CD4-positive, alpha-beta T cell treated with Interleukin-17A for 4 hours (primary cell): ENCODE data around the gene LDAF1.
"Not testable (repeated sequence)": the region's sequence is repeated elsewhere in the genome, so short reads cannot be mapped to it uniquely, and the experiment has no call there.

ENCODE experiments used
- DNase-seq: peaks from one replicate; pipeline ENCODE4 v3.0.0-alpha.2; 2020; ENCODE audit warnings: mixed read lengths

The LDAF1 gene

DNA sequence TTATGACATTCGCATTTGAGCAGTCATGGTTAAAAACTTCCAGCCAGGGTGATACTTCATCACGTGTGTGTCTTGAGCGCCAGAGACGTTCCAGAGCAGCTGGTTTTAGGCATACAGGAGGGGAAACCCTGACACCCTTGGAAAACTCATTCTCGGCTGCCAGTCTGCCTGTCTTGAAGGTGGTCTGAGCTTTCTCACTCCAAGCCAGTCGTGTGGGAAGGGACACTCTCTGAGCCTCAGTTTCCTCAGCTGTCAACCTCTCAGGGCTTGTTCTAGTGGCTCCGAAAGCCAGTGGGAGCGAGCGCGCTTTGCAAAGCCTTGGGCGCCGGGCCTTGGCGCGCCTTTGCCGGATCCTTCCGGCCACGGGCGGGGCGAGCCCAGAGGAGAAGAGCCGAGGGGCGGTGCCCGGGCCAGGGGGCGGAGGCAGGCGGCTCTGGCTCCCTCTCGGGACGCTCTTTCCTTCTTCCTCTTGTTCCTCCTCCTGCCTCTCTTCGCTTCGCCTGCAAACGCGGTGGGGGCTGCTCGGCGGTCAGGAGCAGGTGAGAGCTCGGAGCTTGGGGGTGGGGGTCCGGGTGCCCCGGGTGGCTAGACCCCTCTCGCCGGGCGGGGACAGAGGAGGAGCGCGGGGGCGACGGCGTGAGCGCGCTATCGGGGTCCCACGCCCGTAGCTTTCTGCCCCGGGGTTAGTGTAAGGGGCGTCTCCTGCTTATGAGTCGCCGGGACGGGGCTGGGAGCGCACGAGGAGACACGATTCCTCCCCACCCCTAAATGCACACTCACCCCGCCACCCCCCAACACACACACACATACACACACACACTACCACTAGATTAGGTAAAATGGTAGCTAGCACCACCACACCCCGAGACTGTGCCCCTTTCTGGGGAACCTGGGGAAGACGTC lies at the start of gene LDAF1:
Gene LDAF1, plus strand, starts transcription at position 467 of the 903 bp plus-strand sequence. CDS start 2,509 bp downstream, outside the sequence.
- DNase-seq = peak; percentile 89

DNA sequence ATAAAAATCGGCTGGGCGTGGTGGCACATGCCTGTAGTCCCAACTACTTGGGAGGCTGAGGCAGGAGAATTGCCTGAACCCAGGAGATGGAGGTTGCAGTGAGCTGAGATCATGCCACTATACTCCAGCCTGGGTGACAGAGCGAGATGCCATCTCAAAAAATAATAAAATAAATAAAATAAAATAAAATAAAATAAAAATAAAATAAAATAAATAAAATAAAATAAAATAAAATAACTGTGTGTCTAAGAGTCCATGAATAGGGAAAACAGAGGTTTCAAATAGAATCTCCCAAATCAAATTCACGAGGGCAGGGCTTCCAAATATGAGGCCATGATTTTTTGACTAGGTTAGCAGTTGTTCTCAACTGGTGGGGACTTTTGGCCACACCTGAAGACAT lies 42.9 kb upstream of the LDAF1 start:
- DNase-seq = not testable (repeated sequence)

DNA sequence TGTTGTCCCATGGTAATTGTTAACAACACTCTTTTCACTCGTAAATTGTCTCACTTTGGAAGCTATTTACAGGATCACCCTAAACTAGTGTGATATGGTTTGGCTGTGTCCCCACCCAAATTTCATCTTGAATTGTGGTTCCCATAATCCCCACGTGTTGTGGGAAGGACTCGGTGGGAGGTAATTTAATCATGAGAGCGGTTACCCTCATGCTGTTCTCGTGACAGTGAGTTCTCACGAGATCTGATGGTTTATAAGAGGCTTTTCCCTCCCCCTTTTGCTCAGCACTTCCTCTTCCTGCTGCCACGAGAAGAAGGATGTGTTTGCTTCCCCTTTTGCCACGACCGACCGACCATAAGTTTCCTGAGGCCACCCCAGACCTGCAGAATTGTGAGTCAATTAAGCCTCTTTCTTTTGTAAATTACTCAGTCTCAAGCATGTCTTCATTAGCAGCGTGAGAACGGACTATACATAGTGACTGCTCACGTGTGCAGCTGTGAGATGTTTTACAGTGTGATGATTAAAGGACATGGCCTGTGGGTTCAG lies 42.3 kb upstream of the LDAF1 start:
- DNase-seq = peak; percentile 2

DNA sequence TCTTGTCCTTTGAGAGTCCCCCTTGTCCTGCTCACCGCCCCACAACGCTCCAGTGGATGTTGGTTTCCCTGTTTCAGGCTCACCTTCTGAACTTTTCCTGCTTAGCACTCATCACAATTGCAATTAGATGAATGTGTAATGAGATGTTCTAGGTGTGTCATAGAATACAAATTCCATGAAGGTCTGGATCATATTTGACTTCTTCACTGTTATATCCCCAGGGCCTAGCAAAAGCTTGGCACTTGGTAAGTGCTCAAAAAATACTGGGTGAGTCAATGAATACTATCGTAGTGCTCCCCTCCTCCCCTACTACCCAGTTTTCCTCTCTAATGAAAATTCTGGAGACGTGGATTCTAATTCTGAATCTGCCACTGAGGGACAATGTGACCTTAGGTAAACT lies 40.9 kb upstream of the LDAF1 start:
- no peak for DNase-seq

DNA sequence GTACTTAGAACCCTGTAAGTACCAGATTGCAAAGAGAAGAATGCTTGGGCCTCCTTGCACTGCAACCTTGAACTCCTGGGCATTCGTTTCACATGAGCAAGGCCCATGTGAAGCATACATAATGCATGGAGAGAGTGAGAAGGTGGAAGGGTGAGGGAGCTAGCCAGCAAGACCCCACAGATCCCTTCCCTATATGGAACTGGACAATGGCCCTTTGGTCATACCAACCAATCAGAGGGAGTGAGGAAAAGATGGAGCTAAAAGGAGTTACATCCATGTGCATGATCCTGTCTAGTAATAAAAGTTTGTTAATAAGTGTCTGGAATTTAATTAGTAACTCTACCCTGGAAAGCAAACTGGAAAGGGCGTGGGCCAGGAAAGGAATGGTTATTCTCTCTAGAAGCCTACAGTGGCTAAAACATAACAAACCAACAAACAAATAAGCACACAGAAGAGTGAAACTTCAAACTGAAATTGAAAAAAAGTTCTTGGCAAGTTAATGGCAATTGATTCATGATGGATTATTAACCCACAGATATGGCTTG lies 37.4 kb upstream of the LDAF1 start:
- no peak for DNase-seq

DNA sequence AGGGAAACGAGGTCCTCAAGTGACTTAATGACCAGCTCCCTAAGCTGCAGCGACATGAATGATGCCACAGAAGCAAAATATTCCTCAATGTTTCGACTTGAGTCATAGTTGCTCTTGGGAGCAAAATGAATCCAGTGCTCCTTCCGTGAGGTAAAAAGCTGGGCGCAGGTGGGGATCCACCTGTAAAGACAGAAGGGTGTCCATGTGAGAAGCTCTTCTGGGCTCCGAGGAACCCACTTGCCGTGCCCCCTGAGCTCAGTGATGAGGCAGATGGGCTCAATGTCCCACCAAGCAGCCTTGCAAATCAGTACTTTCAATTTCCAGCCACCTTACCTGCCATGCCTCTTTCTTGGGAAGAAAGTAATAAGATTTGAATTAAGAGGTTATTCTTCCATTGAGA lies 33.3 kb upstream of the LDAF1 start:
- no peak for DNase-seq

DNA sequence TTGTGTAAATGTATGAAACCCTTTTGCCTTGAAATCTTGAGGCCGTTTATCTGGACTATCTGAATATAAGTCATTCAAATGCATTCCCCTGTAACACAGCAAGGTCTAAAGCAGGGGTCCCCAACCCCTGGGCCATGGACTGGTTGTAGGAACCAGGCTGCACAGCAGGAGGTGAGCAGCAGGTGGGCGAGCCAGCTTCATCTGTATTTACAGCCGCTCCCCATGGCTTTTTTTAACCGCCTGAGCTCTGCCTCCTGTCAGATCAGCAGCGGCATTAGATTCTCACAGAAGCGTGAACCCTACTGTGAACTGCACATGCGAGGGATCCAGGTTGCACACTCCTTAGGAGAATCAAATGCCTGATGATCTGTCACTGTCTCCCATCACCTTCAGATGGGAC lies 32.0 kb upstream of the LDAF1 start:
- no peak for DNase-seq

DNA sequence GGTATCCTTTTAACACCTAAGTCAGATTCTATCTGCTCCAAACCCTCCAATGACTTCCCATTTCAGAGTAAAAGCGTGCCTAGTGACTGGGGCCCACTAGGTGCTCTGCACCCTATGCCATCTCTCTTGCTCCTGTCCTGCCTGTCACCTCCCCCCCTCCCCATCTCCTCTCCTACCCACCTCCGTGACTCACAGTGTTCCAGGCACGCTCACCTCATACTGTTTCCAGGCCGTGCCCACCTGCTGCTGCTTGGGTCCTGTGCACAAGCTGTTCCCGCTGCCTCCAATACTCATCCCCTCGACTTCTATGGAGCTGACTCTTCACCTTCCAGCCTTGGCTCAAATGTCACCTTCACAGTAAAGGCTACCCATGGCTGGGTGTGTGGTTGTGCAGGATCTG lies 29.5 kb upstream of the LDAF1 start:
- DNase-seq = no peak

DNA sequence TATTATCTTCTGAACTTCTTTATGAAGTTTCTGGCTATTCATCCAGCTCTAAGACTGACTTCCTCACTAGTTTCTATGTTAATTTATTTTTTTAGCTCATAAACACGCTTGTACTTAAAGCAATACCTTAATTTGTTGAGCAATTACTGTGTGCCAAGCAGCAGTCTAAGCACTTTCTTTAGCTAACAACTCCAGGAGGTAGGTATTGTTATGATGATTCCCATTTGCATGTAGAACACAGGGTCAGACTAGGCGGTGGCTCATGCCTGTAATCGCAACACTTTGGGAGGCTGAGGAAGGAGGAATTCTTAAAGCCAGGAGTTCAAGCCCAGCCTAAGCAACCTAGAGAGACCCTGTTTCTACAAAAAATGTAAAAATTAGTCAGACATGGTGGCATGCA lies 27.7 kb upstream of the LDAF1 start:
- no peak for DNase-seq

DNA sequence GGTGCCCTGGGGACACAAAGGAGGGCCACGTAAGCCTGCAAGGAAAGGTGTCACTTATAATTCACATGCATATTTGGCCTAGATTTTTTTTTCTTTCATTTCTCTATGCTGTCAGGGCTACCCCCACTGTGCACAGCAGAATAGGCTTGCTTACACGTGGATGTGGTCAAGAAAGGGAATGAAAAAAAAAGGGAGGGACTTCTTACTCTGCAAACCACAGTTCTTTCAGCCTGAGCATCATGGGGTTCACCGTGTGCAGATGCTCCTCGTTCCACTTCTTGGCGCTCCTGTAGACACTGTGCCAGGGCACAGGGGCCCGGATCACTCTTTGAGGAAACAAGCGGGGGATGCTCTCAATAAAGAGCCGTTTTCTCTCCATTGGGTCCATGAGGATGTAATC lies 24.4 kb upstream of the LDAF1 start:
- no peak for DNase-seq

DNA sequence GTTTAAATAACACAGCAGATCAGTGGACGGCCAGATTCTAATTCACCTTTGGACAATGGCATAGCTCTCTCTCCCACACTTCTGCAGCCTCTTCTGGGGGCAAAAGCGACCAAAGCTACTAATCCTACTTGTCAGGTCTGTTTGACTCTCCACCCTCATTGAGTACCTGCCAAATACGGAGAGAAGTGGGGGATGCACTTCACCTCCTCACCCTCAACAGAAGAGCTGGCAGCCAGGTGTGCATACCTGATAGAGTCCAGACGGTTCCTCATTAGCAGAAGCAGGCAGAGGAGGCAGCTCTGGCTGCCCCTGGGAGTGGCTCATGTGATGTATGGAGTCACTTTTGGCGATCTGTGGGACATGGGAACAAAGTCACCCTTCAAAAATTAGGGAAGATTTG lies 12.7 kb upstream of the LDAF1 start:
- DNase-seq = no peak

DNA sequence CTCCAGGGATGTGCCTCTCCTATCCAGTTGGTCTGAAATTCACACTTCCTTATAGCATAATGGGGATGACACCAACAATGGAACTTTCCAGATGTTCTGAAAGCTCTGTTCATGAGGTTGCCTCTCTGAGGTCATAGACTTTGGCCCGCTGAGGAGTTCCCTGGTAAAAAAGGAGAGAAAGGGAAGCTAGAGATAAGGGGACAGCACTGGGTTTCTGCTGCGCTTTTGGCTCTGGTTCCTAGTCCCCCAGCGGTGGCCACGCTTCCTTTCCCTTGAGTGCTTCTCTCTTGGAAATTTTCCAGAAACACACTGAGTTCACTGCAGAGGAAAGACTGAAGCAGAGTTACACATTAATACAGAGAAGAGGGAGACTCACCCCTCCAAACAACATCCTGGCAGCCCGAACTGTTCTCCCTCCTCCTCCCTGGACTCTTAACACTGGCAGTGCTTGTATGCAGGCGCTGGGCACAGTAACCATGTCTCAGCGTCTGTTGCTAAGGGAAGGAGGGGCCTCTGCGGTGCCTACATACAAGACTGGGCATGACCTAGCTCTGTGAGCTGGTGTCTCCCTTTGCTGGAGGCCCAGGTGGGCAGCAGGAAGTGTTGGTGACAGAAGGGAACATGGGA lies 8.0 kb upstream of the LDAF1 start, which contains the start of gene DNAH3:
Gene DNAH3, minus strand, starts transcription at position 472 of the 627 bp plus-strand sequence. CDS start 527 bp downstream, outside the sequence.
- DNase-seq = no peak

DNA sequence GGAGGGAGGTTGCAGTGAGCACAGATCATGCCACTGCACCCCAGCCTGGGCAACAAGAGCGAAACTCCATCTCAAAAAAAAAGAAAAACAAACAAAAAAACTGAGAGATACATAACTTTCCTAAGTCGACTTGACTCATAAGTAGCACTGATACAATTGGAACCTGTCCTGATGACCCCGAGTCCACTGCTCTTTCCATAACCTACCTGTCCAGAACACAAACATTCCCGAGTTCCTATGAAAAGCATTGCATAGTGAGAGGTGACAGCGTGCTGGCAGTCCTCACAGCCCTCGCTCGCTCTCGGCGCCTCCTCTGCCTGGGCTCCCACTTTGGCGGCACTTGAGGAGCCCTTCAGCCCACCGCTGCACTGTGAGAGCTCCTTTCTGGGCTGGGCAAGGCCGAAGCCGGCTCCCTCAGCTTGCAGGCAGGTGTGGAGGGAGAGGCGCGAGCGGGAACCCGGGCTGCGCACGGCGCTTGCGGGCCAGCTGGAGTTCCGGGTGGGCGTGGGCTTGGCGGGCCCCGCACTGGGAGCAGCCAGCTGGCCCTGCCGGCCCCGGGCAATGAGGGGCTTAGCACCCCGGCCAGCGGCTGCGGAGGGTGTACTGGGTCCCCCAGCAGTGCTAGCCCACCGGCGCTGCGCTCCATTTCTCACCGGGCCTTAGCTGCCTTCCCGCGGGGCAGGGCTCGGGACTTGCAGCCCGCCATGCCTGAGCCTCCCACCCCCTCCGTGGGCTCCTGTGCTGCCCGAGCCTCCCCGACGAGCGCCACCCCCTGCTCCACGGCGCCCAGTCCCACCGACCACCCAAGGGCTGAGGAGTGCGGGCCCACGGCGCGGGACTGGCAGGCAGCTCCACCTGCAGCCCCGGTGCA lies 6.1 kb upstream of the LDAF1 start:
- DNase-seq = not testable (repeated sequence)

DNA sequence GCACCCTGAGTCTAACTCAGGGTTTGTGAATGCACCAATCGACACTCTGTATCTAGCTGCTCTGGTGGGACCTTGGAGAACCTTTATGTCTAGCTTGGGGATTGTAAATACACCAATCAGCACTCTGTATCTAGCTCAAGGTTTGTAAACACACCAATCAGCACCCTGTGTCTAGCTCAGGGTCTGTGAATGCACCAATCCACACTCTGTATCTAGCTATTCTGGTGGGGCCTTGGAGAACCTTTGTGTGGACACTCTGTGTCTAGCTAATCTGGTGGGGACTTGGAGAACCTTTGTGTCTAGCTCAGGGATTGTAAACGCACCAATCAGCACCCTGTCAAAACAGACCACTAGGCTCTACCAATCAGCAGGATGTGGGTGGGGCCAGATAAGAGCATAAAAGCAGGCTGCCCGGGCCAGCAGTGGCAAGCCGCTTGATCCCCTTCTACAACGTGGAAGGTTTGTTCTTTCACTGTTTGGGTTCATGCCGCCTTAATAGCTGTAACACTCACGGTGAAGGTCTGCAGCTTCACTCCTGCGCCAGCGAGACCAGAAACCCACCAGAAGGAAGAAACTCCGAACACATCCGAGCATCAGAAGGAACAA lies 5.2 kb upstream of the LDAF1 start:
- DNase-seq = not testable (repeated sequence)

DNA sequence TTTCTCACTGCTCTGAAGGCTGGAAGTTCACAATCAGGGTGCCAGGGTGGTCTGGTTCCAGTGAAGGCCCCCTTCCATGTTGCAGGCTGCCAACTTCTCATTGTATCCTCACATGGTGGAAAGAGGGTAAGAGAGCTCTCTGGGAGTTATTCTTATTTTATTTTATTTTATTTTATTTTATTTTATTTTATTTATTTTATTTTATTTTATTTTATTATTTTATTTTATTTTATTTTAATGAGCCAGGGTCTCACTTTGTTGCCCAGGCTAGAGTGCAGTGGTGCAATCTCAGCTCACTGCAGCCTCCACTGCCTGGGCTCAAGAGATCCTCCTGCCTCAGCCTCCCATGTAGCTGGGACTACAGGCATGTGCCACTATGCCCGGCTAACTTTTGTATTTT lies 2.5 kb upstream of the LDAF1 start:
- DNase-seq = not testable (repeated sequence)

DNA sequence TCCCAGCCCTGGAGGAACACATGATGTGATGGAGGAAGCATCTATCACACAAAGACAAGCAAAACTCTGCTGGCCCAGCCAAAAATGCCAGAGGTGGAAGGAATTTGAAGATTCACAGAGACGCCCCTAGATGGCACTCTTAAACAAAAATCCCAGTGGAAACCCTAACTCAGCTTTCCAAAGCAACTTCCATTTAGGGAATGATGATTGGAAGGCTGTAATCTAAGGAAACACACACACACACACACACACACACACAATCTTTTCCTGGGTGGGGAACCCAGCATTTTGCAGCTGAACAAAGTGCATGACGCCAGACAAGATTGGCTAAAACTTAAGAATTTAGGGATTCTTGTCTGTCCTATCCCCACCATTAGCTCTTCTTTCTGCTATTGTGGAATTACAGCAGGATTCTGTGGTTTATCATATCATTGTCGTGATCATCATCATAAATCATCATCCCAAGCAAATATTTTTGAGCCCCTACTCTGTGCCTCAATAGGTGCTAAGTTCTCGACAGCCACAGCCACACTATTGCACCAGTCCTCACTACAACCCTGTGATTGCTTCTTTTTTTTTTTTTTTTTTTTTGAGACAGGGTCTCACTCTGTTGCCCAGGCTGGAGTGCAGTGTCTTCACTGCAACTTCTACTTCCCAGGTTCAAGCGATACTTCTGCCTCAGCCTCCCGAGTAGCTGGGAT lies 1.6 kb upstream of the LDAF1 start:
- DNase-seq = peak; percentile 34

DNA sequence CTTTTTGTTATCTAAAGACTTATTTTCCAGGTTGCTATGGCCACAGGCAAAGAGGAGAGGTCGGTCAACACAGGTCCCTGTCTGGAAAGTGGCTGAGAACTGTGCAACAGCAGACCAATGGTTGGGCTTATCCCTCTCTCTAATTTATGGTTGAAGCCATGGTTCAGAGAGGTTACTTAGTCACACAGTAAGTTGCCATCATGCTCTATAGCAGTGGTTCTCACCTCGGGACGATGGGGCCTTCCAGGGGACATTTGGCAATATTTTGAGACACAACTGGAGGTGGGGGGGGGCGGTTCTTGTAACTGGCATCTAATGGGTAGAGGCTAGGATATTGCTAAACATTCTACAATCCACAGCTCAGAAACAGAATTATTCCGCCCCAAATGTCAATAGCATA lies 842 bp upstream of the LDAF1 start:
- no peak for DNase-seq

DNA sequence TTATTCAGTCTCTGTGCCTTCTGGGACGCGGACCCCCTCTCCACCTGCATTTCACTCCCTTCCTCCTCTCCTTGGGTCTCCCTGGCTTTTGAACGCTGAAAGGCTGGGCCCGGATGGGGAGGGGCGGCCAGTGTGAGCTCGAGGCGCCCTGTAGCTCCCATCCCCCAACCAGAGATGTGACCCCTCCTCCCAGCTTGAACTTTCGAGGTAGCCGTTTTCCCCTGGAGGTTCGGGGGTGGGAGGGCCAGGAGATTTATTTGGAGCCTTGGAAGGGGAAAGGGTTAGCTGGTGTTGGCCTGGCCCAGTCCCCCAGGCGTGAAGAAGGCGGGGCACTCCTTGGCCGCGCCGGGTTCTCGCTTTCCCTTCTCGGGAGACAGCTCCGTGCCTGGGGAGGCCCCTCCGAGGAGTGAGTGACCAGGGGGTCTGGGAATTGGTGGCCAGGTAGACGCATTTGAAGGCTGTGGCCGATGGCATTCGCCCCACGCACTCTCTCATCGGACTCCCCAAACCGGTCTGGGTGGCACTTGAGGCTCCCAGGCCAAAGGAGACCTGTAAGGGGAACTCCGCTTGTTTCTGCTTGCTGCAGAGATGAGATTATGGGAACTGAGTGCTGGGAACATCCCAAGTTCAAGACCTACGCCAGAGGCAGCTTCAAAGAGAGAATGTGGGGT lies 942 bp downstream of the LDAF1 start:
- peak; percentile 43 for DNase-seq

DNA sequence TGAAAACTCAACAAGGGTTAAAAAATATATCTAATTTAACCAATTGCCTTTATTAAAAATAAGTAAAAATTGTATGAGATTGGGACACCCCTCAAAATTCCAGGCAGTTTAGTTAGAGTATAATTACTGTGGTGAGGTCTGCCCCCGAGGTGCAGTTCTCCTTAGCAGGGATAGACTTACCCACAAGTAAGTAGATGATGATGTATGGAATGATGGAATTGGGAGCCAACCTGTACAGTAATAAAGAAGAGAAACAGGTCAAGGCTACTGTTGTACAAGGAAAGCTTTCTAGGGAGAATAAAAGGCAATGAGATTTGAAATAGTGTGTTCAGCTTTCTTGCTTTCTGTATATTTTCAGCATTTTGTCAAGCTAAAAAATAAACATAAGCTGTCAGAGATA lies 1.8 kb downstream of the LDAF1 start:
- DNase-seq = no peak

DNA sequence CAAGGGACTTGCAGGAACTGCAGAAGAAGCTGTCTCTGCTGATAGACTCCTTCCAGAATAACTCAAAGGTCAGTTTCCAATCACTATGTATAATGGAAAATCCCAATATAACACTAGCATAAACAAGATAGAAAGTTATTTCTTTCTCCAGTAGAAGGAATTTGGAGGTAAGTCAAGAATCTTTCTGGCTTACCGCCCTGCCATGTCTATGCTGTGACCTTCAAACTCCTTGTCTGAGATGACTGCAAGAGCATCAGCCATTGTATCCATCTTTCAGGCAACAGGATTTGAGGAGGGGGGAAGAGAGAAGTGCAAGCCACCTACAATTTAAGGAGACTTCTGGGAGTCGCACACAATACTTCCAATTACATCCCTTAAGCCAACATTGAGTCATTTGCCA lies 2.7 kb downstream of the LDAF1 start:
- DNase-seq = no peak

DNA sequence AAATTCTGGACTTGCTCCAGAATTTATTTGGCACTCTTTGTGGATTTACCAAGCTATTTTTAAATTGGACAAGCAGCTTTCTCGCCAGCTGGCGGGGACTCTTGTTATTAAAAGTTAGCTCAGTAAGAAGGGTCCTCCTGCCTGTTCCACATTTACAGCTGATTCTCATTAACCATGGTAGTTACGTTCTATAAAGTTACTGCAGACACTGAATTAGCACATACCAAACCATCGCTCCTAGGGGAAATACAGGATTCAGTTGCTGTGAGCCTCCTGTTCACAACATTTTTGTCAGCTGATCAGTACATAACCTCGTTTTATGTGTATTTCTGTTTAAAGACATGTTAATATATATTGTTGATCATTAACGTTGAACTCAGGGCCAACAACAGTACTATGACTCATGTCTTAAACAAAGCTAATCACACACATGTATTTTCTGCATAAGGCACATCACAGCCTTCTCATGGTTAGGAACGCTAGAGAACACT lies 4.2 kb downstream of the LDAF1 start:
- no peak for DNase-seq
